ENCODE data around the gene GATB.

The GATB gene

GRCh38 chr4:151760712-151761661 lies at the start of gene GATB:
Gene GATB (minus strand): TSS chr4:151761007. CDS start chr4:151760982, 25 bp downstream.
- peak; percentile 99 for ATAC-seq

GRCh38 chr4:151810476-151810875 lies 49.7 kb upstream of the GATB start:
- ATAC-seq: no peak
- no peak overlapping the region for H3K4me3 Mint-ChIP-seq
- H3K9me3 Mint-ChIP-seq: no peaks in the 10 kb centered on the region
- DNase-seq (ENCODE audit: low spot score in 2 of 2): no peak
- H3K27ac Mint-ChIP-seq: no peak overlapping the region
- H3K36me3 Mint-ChIP-seq: no peaks in the 10 kb centered on the region
- no peaks in the 10 kb centered on the region for H3K4me1 Mint-ChIP-seq

More at GRCh38 chr4:151760712-151761661, at the start of gene GATB:
- peak; percentile 68 to 91 for DNase-seq (ENCODE audit: low spot score in 2 of 2)
- H3K4me3 Mint-ChIP-seq: peak within 1 kb of the TSS; percentile 96
- peaks cover 17% of the 10 kb centered on the region for H3K4me1 Mint-ChIP-seq
- peak within 1 kb of the TSS; percentile 98 for H3K27ac Mint-ChIP-seq
- H3K9me3 Mint-ChIP-seq: peaks cover 6% of the 10 kb centered on the region
- peaks cover 22% of the 10 kb centered on the region for H3K36me3 Mint-ChIP-seq

GRCh38 chr4:151809716-151810115 lies 48.9 kb upstream of the GATB start:
- Mint-ChIP-seq H3K4me1 (no peaks in the 10 kb centered on the region), H3K9me3 (no peaks in the 10 kb centered on the region), H3K36me3 (no peaks in the 10 kb centered on the region), H3K27ac (no peak overlapping the region), H3K4me3 (no peak overlapping the region)
- ATAC-seq (no peak), DNase-seq (ENCODE audit: low spot score in 2 of 2) (no peak)

GRCh38 chr4:151808542-151808941 lies 47.7 kb upstream of the GATB start:
- Mint-ChIP-seq H3K36me3 (no peaks in the 10 kb centered on the region), H3K4me3 (no peak overlapping the region), H3K27ac (no peak overlapping the region), H3K4me1 (no peaks in the 10 kb centered on the region), H3K9me3 (no peaks in the 10 kb centered on the region)
- no peak for ATAC-seq
- DNase-seq (ENCODE audit: low spot score in 2 of 2): no peak

GRCh38 chr4:151808120-151808529 lies 47.3 kb upstream of the GATB start:
- DNase-seq (ENCODE audit: low spot score in 2 of 2) (no peak), ATAC-seq (no peak)
- no peaks in the 10 kb centered on the region for H3K36me3 Mint-ChIP-seq
- no peak overlapping the region for H3K27ac Mint-ChIP-seq
- H3K4me1 Mint-ChIP-seq: no peaks in the 10 kb centered on the region
- no peaks in the 10 kb centered on the region for H3K9me3 Mint-ChIP-seq
- H3K4me3 Mint-ChIP-seq: no peak overlapping the region

- Mint-ChIP-seq H3K36me3 (no peaks in the 10 kb centered on the region), H3K27ac (no peak overlapping the region), H3K4me3 (no peak overlapping the region), H3K9me3 (no peaks in the 10 kb centered on the region), H3K4me1 (no peaks in the 10 kb centered on the region)
- DNase-seq (ENCODE audit: low spot score in 2 of 2): no peak
- ATAC-seq: no peak
These were observed 46.4 kb upstream of the GATB start for GRCh38 chr4:151807220-151807619.

- DNase-seq (ENCODE audit: low spot score in 2 of 2) (no peak), ATAC-seq (no peak)
- Mint-ChIP-seq H3K27ac (no peak overlapping the region), H3K4me3 (no peak overlapping the region), H3K4me1 (no peaks in the 10 kb centered on the region), H3K36me3 (no peaks in the 10 kb centered on the region), H3K9me3 (no peaks in the 10 kb centered on the region)
These were observed 45.7 kb upstream of the GATB start for GRCh38 chr4:151806511-151806927.

- H3K4me1 Mint-ChIP-seq: no peaks in the 10 kb centered on the region
- DNase-seq (ENCODE audit: low spot score in 2 of 2): no peak
- no peak overlapping the region for H3K4me3 Mint-ChIP-seq
- H3K36me3 Mint-ChIP-seq: no peaks in the 10 kb centered on the region
- ATAC-seq: no peak
- peaks cover 2% of the 10 kb centered on the region for H3K9me3 Mint-ChIP-seq
- H3K27ac Mint-ChIP-seq: no peak overlapping the region
These were observed 44.0 kb upstream of the GATB start for GRCh38 chr4:151804821-151805220.

GRCh38 chr4:151804086-151804630 lies 43.4 kb upstream of the GATB start:
- Mint-ChIP-seq H3K9me3 (peaks cover 2% of the 10 kb centered on the region), H3K4me1 (no peaks in the 10 kb centered on the region), H3K36me3 (no peaks in the 10 kb centered on the region)

GRCh38 chr4:151803246-151803645 lies 42.4 kb upstream of the GATB start:
- DNase-seq (ENCODE audit: low spot score in 2 of 2): no peak
- H3K4me1 Mint-ChIP-seq: no peaks in the 10 kb centered on the region

More at GRCh38 chr4:151804086-151804630, 43.4 kb upstream of the GATB start:
- DNase-seq (ENCODE audit: low spot score in 2 of 2) (no peak), ATAC-seq (no peak)
- Mint-ChIP-seq H3K27ac (no peak overlapping the region), H3K4me3 (no peak overlapping the region)

GRCh38 chr4:151801547-151802516 lies 41.0 kb upstream of the GATB start:
- Mint-ChIP-seq H3K9me3 (peaks cover 2% of the 10 kb centered on the region), H3K4me1 (no peaks in the 10 kb centered on the region), H3K27ac (no peak overlapping the region), H3K4me3 (no peak overlapping the region), H3K36me3 (no peaks in the 10 kb centered on the region)
- ATAC-seq: peak; percentile 74
- peak; percentile 36 to 77 for DNase-seq (ENCODE audit: low spot score in 2 of 2)

More at GRCh38 chr4:151803246-151803645, 42.4 kb upstream of the GATB start:
- no peak for ATAC-seq
- no peak overlapping the region for H3K4me3 Mint-ChIP-seq
- H3K9me3 Mint-ChIP-seq: peaks cover 2% of the 10 kb centered on the region
- no peak overlapping the region for H3K27ac Mint-ChIP-seq
- no peaks in the 10 kb centered on the region for H3K36me3 Mint-ChIP-seq

GRCh38 chr4:151799417-151800012 lies 38.7 kb upstream of the GATB start:
- Mint-ChIP-seq H3K4me3 (no peak overlapping the region), H3K9me3 (peaks cover 2% of the 10 kb centered on the region), H3K4me1 (no peaks in the 10 kb centered on the region), H3K36me3 (no peaks in the 10 kb centered on the region), H3K27ac (no peak overlapping the region)
- ATAC-seq (no peak), DNase-seq (ENCODE audit: low spot score in 2 of 2) (no peak)

- Mint-ChIP-seq H3K4me3 (no peak overlapping the region), H3K4me1 (no peaks in the 10 kb centered on the region), H3K27ac (no peak overlapping the region), H3K36me3 (no peaks in the 10 kb centered on the region), H3K9me3 (peaks cover 2% of the 10 kb centered on the region)
- DNase-seq (ENCODE audit: low spot score in 2 of 2): no peak
- ATAC-seq: no peak
These were observed 38.0 kb upstream of the GATB start for GRCh38 chr4:151798678-151799416.

- Mint-ChIP-seq H3K36me3 (no peaks in the 10 kb centered on the region), H3K4me1 (no peaks in the 10 kb centered on the region), H3K27ac (no peak overlapping the region), H3K4me3 (no peak overlapping the region), H3K9me3 (peaks cover 2% of the 10 kb centered on the region)
- no peak for DNase-seq (ENCODE audit: low spot score in 2 of 2)
- ATAC-seq: no peak
These were observed 37.0 kb upstream of the GATB start for GRCh38 chr4:151797853-151798252.
